H1 (cell line): Measurements from ENCODE around the gene ASB4. TPM values are rescaled to one million over a fixed set of nuclear protein-coding genes. Genes with fewer than 3 reads are reported as not detected.

Experiments used
- CTCF ChIA-PET: fragments of 300-600 bp; sonication (Branson Sonifier 250); formaldehyde crosslinking; loops from one replicate; lab custom pipeline; 2021; ENCODE audit not compliant: partially characterized antibody; lab: Charles Lee
- POLR2A ChIA-PET: fragments of 300-600 bp; sonication (Branson Sonifier 250); formaldehyde crosslinking; loops from one replicate; lab custom pipeline; 2021; ENCODE audit warnings: inconsistent platforms; ENCODE audit not compliant: partially characterized antibody; lab: Charles Lee
- DNase-seq, 2 experiments: peaks; one replicate each; pipeline versions ENCODE4 v3.0.0 to v3.0.0-alpha.2; 2010 to 2022; ENCODE audit warnings: low spot score in 2 of 2, low read depth in 1 of 2, mixed read lengths in 1 of 2
- FAIRE-seq: peaks from 2 replicates; lab custom pipeline; 2011; peaks lifted over from hg19 to GRCh38; lab: Jason Lieb, UNC
- H2AFZ ChIP-seq: 2 replicates; pipeline ENCODE4 v1.8.1; 2012; ENCODE audit warnings: low read length, inconsistent platforms
- H2AK5ac ChIP-seq: 2 replicates; pipeline ENCODE4 v1.6.1; 2013; ENCODE audit warnings: low read depth, low read length
- H2BK120ac ChIP-seq: replicated peaks from 2 replicates; pipeline ENCODE3; 2013; ENCODE audit warnings: low read depth, low read length, inconsistent platforms
- H2BK12ac ChIP-seq: 2 replicates; pipeline ENCODE4 v1.6.1; 2013; ENCODE audit warnings: low read depth, low read length
- H2BK15ac ChIP-seq: 2 replicates; pipeline ENCODE4 v1.6.1; 2013; ENCODE audit warnings: low read length
- H2BK20ac ChIP-seq: 2 replicates; pipeline ENCODE4 v1.6.1; 2013; ENCODE audit warnings: low read length
- H2BK5ac ChIP-seq: 2 replicates; pipeline ENCODE4 v1.6.1; 2013; ENCODE audit warnings: low read depth, low read length
- H3K14ac ChIP-seq: 2 replicates; pipeline ENCODE4 v1.6.1; 2013; ENCODE audit warnings: inconsistent platforms; ENCODE audit not compliant: insufficient read length
- H3K18ac ChIP-seq: 2 replicates; pipeline ENCODE4 v1.6.1; 2013; ENCODE audit warnings: low read length; ENCODE audit errors: extremely low read depth
- H3K23ac ChIP-seq: 2 replicates; pipeline ENCODE4 v1.6.1; 2013; ENCODE audit warnings: inconsistent platforms; ENCODE audit not compliant: insufficient read length
- H3K23me2 ChIP-seq: 2 replicates; pipeline ENCODE4 v1.6.1; 2013; ENCODE audit warnings: low read depth, low read length
- H3K27ac ChIP-seq: 2 replicates; pipeline ENCODE4 v1.6.1; 2011; ENCODE audit warnings: low read depth, low read length, inconsistent platforms
- H3K27me3 ChIP-seq, 4 experiments: replicated peaks in 1 of 4; 1 replicate in 1 of 4; 2 replicates in 3 of 4; pipeline versions ENCODE4 v1.6.1 to v1.8.1; 2011 to 2013; ENCODE audit warnings: low read length in 3 of 4, mild to moderate bottlenecking in 3 of 4, inconsistent platforms in 2 of 4, mixed read lengths in 2 of 4, moderate library complexity in 1 of 4; ENCODE audit not compliant: control insufficient read depth in 3 of 4, insufficient read depth in 3 of 4; ENCODE audit errors: extremely low read depth in 1 of 4
- H3K36me3 ChIP-seq, 4 experiments: 2 replicates each; pipeline versions ENCODE4 v1.6.1 to v1.8.1; 2011 to 2013; ENCODE audit warnings: mild to moderate bottlenecking in 4 of 4, low read length in 3 of 4, moderate library complexity in 2 of 4, control low read depth in 1 of 4, inconsistent platforms in 1 of 4; ENCODE audit not compliant: insufficient read depth in 4 of 4, control insufficient read depth in 2 of 4
- H3K4ac ChIP-seq: replicated peaks from 2 replicates; pipeline ENCODE3; 2013; ENCODE audit warnings: low read length, low read depth, mixed read lengths, inconsistent platforms; ENCODE audit not compliant: insufficient read length
- H3K4me1 ChIP-seq, 4 experiments: replicated peaks in 1 of 4; 1 replicate in 1 of 4; 2 replicates in 3 of 4; pipeline versions ENCODE4 v1.6.1 to v1.8.1; 2011 to 2013; ENCODE audit warnings: low read length in 3 of 4, inconsistent platforms in 2 of 4, mixed read lengths in 1 of 4; ENCODE audit not compliant: insufficient read depth in 4 of 4, control insufficient read depth in 3 of 4
- H3K4me2 ChIP-seq, 2 experiments: 2 replicates each; pipeline versions ENCODE4 v1.6.1 to v1.8.1; 2011 to 2013; ENCODE audit warnings: low read depth in 2 of 2, low read length in 2 of 2, control low read depth in 1 of 2, inconsistent platforms in 1 of 2, mild to moderate bottlenecking in 1 of 2; ENCODE audit not compliant: insufficient read depth in 1 of 2
- H3K4me3 ChIP-seq, 4 experiments: fragments of 200-600, 300-600 bp in 1 of 4; sonication (generic), shearing (Covaris generic), sonication (Bioruptor Twin) in 1 of 4; 2 replicates each; pipeline versions ENCODE4 v1.5.1 to v1.8.1; 2011 to 2016; ENCODE audit warnings: low read length in 4 of 4, low read depth in 3 of 4, control low read depth in 2 of 4, inconsistent platforms in 2 of 4, mild to moderate bottlenecking in 2 of 4, mixed read lengths in 1 of 4, moderate library complexity in 1 of 4; ENCODE audit not compliant: insufficient read depth in 2 of 4; ENCODE audit errors: extremely low read depth in 1 of 4
- H3K56ac ChIP-seq: replicated peaks from 2 replicates; pipeline ENCODE3; 2013; ENCODE audit warnings: low read depth, mild to moderate bottlenecking, mixed read lengths, low read length, inconsistent platforms; ENCODE audit not compliant: insufficient read length
- H3K79me1 ChIP-seq: 2 replicates; pipeline ENCODE4 v1.6.1; 2013; ENCODE audit warnings: low read depth, low read length, control low read depth
- H3K79me2 ChIP-seq, 2 experiments: 2 replicates each; pipeline versions ENCODE4 v1.6.1 to v1.8.1; 2012 to 2013; ENCODE audit warnings: low read length in 2 of 2, mild to moderate bottlenecking in 2 of 2, inconsistent platforms in 1 of 2; ENCODE audit not compliant: insufficient read depth in 2 of 2, control insufficient read depth in 1 of 2
- H3K9ac ChIP-seq, 4 experiments: replicated peaks in 1 of 4; 1 replicate in 1 of 4; 2 replicates in 3 of 4; pipeline versions ENCODE4 v1.6.1 to v1.8.1; 2011 to 2013; ENCODE audit warnings: low read depth in 3 of 4, low read length in 3 of 4, control low read depth in 2 of 4, mild to moderate bottlenecking in 2 of 4, moderate library complexity in 2 of 4, inconsistent platforms in 1 of 4; ENCODE audit errors: extremely low read depth in 1 of 4
- H3K9me3 ChIP-seq, 2 experiments: 2 replicates each; pipeline versions ENCODE4 v1.6.1 to v1.8.1; 2012 to 2013; ENCODE audit warnings: mild to moderate bottlenecking in 2 of 2, moderate library complexity in 2 of 2, control low read depth in 1 of 2, inconsistent platforms in 1 of 2, low read depth in 1 of 2, low read length in 1 of 2, mixed read lengths in 1 of 2; ENCODE audit not compliant: insufficient read depth in 2 of 2
- H4K20me1 ChIP-seq, 2 experiments: replicated peaks in 1 of 2; 2 replicates each; pipeline versions ENCODE3 to v1.8.1; 2011 to 2013; ENCODE audit warnings: inconsistent platforms in 2 of 2, low read length in 2 of 2, mild to moderate bottlenecking in 1 of 2; ENCODE audit not compliant: insufficient read depth in 2 of 2, control insufficient read depth in 1 of 2
- H4K5ac ChIP-seq: 2 replicates; pipeline ENCODE4 v1.6.1; 2013; ENCODE audit warnings: low read length, low read depth, mixed read lengths, inconsistent platforms; ENCODE audit not compliant: insufficient read length
- H4K8ac ChIP-seq: 2 replicates; pipeline ENCODE4 v1.8.0; 2013; ENCODE audit warnings: mild to moderate bottlenecking, moderate library complexity, low read length, inconsistent platforms; ENCODE audit not compliant: insufficient read depth; ENCODE audit errors: extremely low read depth
- H4K91ac ChIP-seq: replicated peaks from 2 replicates; pipeline ENCODE3; 2013; ENCODE audit warnings: low read length, mixed read lengths, inconsistent platforms; ENCODE audit not compliant: insufficient read length
- GTF2F1 ChIP-seq: IDR thresholded peaks from 2 replicates; pipeline ENCODE4 v1.6.1; 2012; ENCODE audit warnings: low read depth, low read length, improper control_type of control experiment, borderline replicate concordance
- JUND ChIP-seq: IDR thresholded peaks from 2 replicates; pipeline ENCODE4 v1.6.1; 2011; ENCODE audit warnings: mild to moderate bottlenecking, improper control_type of control experiment, low read length
- KDM4A ChIP-seq: IDR thresholded peaks from one replicate; pipeline ENCODE4 v1.7.1; 2012; ENCODE audit warnings: low read depth, mild to moderate bottlenecking, moderate library complexity, low read length, inconsistent platforms; ENCODE audit not compliant: severe bottlenecking
- POU5F1 ChIP-seq: IDR thresholded peaks from 2 replicates; pipeline ENCODE4 v1.6.1; 2011; ENCODE audit warnings: low read depth, mild to moderate bottlenecking, low read length, moderate library complexity
- RFX5 ChIP-seq: IDR thresholded peaks from 2 replicates; pipeline ENCODE4 v1.6.1; 2011; ENCODE audit warnings: low read depth, low read length, improper control_type of control experiment, borderline replicate concordance
- RXRA ChIP-seq: IDR thresholded peaks from 2 replicates; pipeline ENCODE4 v1.6.1; 2011; ENCODE audit warnings: low read depth, mild to moderate bottlenecking, low read length, moderate library complexity; ENCODE audit not compliant: insufficient read depth
- TAF7 ChIP-seq: optimal IDR thresholded peaks from 2 replicates; pipeline ENCODE3; 2011; ENCODE audit warnings: low read depth, mild to moderate bottlenecking, inconsistent platforms, low read length, moderate library complexity, borderline replicate concordance
- WGBS, 2 experiments: shearing (Covaris generic) in 1 of 2; methylation state at CpG; one replicate each; pipeline versions ENCODE4 v1.1.6 to v1.1.7; 2013 to 2015; ENCODE audit warnings: low lambda C conversion rate in 2 of 2, mixed read lengths in 2 of 2, inconsistent platforms in 1 of 2, low coverage in 1 of 2, missing lambda C conversion rate in 1 of 2; ENCODE audit not compliant: insufficient replicate concordance in 2 of 2, insufficient coverage in 1 of 2, insufficient read length in 1 of 2; ENCODE audit errors: extremely low coverage in 1 of 2, missing lambda C conversion rate in 1 of 2; 5-methylcytosine and 5-hydroxymethylcytosine counted together
- polyA plus RNA-seq, 7 experiments: library from polyadenylated mRNA; depleted of rRNA in 3 of 7; stranded (reverse) in 5 of 7; unstranded in 2 of 7; fragments of >200 nt in 5 of 7; fragments of 200-250 nt in 2 of 7; gene quantifications; 1 replicate in 5 of 7; 2 replicates in 1 of 7; 4 replicates in 1 of 7; pipeline versions ENCODE4 v1.2.1 to v1.2.3, GENCODE V29; 2011 to 2013; ENCODE audit warnings: missing spikeins in 2 of 7, mixed read lengths in 2 of 7
- total RNA-seq: library from RNA; stranded (reverse); fragmentation: NEBNext Ultra II Directional; extraction: Animal tissue kit (Norgen Biotek cat#: 25700); gene quantifications from 2 replicates; pipeline ENCODE4 v1.2.1, GENCODE V29; 2021
- TF ChIP-seq, protein P1 (sequence below): IDR thresholded peaks from 2 replicates; pipeline ENCODE4 v1.6.1; 2012; ENCODE audit warnings: low read length, inconsistent platforms
- TF ChIP-seq, protein P2 (sequence below), 3 experiments: IDR thresholded peaks; 1 replicate in 2 of 3; 2 replicates in 1 of 3; pipeline versions ENCODE4 v1.5.1 to v1.6.1; 2011; ENCODE audit warnings: low read length in 3 of 3, mild to moderate bottlenecking in 3 of 3, inconsistent platforms in 2 of 3, low read depth in 1 of 3, moderate library complexity in 1 of 3; ENCODE audit not compliant: insufficient read depth in 1 of 3; ENCODE audit errors: control extremely low read depth in 1 of 3

The ASB4 gene
- total and polyA plus RNA-seq, 2 of the 8 experiments (the other 6 are each of a cell fraction or from before 2014, with no cell fraction given), result not detected

DNA sequence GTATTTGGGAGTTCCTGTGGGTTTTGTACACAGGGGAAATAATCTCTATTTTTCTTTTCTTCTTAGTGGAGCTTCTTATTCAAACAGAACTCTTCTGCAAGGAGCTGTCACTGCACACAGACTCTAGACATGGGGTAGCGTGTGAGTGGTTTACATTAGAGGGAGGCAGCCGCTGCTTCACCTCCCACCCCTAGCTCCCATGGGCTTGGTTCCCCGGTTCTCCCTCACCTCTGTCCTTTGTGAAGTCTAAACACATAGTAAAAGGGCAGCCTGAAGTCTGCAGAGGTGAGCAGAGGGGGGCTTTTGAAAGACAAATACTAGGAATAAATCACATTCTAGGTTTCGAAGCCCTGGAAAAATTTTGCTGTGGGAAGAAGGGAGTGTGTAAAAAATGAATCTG lies 5.5 kb downstream of the ASB4 start:
- H3K79me1 ChIP-seq, result no peaks in the 10 kb centered on the region
- no peaks in the 10 kb centered on the region for H4K20me1 ChIP-seq
- no peak overlapping the region for H3K14ac ChIP-seq
- no peak overlapping the region for H2BK120ac ChIP-seq
- H3K4me3 ChIP-seq, result no peak overlapping the region
- no peak overlapping the region for H4K91ac ChIP-seq
- H2AFZ ChIP-seq, result no peak overlapping the region; the same call in 1 of the 2 replicates
- no peak overlapping the region for H3K56ac ChIP-seq
- no peak overlapping the region for H2BK20ac ChIP-seq
- H3K79me2 ChIP-seq, result no peaks in the 10 kb centered on the region
- no peak overlapping the region for H2BK5ac ChIP-seq
- POLR2A ChIA-PET, result no interaction called here
- H4K5ac ChIP-seq, result no peak overlapping the region
- H2AK5ac ChIP-seq, result no peak overlapping the region
- H3K9ac ChIP-seq, result no peak overlapping the region
- WGBS, 2 experiments, result 81% methylated on average over 4 of the region's 4 CpGs; no CpG with 5 or more reads in 1 of the 2 experiments
- H4K8ac ChIP-seq, result no peak overlapping the region
- no peak overlapping the region for H2BK15ac ChIP-seq
- CTCF ChIA-PET, result interaction anchor here (0.9 to 5.8 kb wide), 7 partner anchors 9 to 199 kb away, joined by 3 to 55 read pairs (median 4); no protein-coding TSS in a partner anchor
- no peak overlapping the region for H3K4me2 ChIP-seq
- no peak overlapping the region for H3K4ac ChIP-seq
- H3K9me3 ChIP-seq, result no peaks in the 10 kb centered on the region
- no peak overlapping the region for H2BK12ac ChIP-seq
- FAIRE-seq (no peak), DNase-seq (no peak)
- H3K36me3 ChIP-seq, result no peaks in the 10 kb centered on the region
- no peak overlapping the region for H3K23ac ChIP-seq
- H3K27ac ChIP-seq, result no peak overlapping the region
- no peak overlapping the region for H3K18ac ChIP-seq
- H3K4me1 ChIP-seq, result peaks cover 4 to 8% (median 6%) of the 10 kb centered on the region in 4 experiments; a peak in 4 of 7 replicates
- no peaks in the 10 kb centered on the region for H3K23me2 ChIP-seq
- H3K27me3 ChIP-seq, result no peaks in the 10 kb centered on the region
- TF ChIP-seq POU5F1 (no peak), KDM4A (no peak), GTF2F1 (no peak), RFX5 (no peak), JUND (no peak), TAF7 (no peak), RXRA (no peak)
- TF ChIP-seq, protein P1, sequence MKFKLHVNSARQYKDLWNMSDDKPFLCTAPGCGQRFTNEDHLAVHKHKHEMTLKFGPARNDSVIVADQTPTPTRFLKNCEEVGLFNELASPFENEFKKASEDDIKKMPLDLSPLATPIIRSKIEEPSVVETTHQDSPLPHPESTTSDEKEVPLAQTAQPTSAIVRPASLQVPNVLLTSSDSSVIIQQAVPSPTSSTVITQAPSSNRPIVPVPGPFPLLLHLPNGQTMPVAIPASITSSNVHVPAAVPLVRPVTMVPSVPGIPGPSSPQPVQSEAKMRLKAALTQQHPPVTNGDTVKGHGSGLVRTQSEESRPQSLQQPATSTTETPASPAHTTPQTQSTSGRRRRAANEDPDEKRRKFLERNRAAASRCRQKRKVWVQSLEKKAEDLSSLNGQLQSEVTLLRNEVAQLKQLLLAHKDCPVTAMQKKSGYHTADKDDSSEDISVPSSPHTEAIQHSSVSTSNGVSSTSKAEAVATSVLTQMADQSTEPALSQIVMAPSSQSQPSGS, result no peak
- TF ChIP-seq, protein P2, sequence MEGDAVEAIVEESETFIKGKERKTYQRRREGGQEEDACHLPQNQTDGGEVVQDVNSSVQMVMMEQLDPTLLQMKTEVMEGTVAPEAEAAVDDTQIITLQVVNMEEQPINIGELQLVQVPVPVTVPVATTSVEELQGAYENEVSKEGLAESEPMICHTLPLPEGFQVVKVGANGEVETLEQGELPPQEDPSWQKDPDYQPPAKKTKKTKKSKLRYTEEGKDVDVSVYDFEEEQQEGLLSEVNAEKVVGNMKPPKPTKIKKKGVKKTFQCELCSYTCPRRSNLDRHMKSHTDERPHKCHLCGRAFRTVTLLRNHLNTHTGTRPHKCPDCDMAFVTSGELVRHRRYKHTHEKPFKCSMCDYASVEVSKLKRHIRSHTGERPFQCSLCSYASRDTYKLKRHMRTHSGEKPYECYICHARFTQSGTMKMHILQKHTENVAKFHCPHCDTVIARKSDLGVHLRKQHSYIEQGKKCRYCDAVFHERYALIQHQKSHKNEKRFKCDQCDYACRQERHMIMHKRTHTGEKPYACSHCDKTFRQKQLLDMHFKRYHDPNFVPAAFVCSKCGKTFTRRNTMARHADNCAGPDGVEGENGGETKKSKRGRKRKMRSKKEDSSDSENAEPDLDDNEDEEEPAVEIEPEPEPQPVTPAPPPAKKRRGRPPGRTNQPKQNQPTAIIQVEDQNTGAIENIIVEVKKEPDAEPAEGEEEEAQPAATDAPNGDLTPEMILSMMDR (IDR thresholded peaks at IDR 0.05; ENCODE audit: control extremely low read depth in 1 of 3, insufficient read depth in 1 of 3, low read depth in 1 of 3, low read length in 3 of 3), result no peak
